SK-N-SH treated with all-trans-retinoic acid at 6 μM for 48 hours (cell line): ENCODE measurements around the gene PGC.

Experiments used
- BACH2 ChIP-seq: fragments of 250-450 bp; sonication (Bioruptor Pico); IDR thresholded peaks from 2 replicates; pipeline ENCODE4 v1.9.0; 2021; ENCODE audit warnings: mild to moderate bottlenecking, borderline replicate concordance
- CSRNP3 ChIP-seq: fragments of 250-450 bp; sonication (Bioruptor Pico); IDR thresholded peaks from 2 replicates; pipeline ENCODE4 v1.5.1; 2021; ENCODE audit warnings: mild to moderate bottlenecking, moderate library complexity
- GLIS3 ChIP-seq: fragments of 250-450 bp; sonication (Bioruptor Pico); IDR thresholded peaks from 2 replicates; pipeline ENCODE4 v1.5.0; 2020; ENCODE audit warnings: mild to moderate bottlenecking, moderate library complexity
- ISL1 ChIP-seq: fragments of 250-450 bp; sonication (Bioruptor Pico); IDR thresholded peaks from 2 replicates; pipeline ENCODE4 v2.1.2; 2022; ENCODE audit warnings: mild to moderate bottlenecking, moderate library complexity
- RARB ChIP-seq: fragments of 250-450 bp; sonication (Bioruptor Pico); IDR thresholded peaks from 2 replicates; pipeline ENCODE4 v1.8.0; 2021; ENCODE audit warnings: mild to moderate bottlenecking, moderate library complexity
- SNAI2 ChIP-seq: fragments of 250-450 bp; sonication (Bioruptor Pico); IDR thresholded peaks from 2 replicates; pipeline ENCODE4 v1.5.0; 2020; ENCODE audit warnings: mild to moderate bottlenecking, moderate library complexity
- TSHZ2 ChIP-seq: fragments of 250-450 bp; sonication (Bioruptor Pico); IDR thresholded peaks from 2 replicates; pipeline ENCODE4 v1.5.0; 2020; ENCODE audit warnings: mild to moderate bottlenecking, moderate library complexity
- ZC3H10 ChIP-seq: fragments of 250-450 bp; sonication (Bioruptor Pico); IDR thresholded peaks from 2 replicates; pipeline ENCODE4 v1.5.1; 2021; ENCODE audit warnings: mild to moderate bottlenecking, moderate library complexity
- ZFP3 ChIP-seq: fragments of 250-450 bp; sonication (Bioruptor Pico); IDR thresholded peaks from 2 replicates; pipeline ENCODE4 v1.5.0; 2020; ENCODE audit warnings: mild to moderate bottlenecking, moderate library complexity
- ZFP30 ChIP-seq: fragments of 450-650 bp; formaldehyde crosslinking; IDR thresholded peaks from 2 replicates; pipeline ENCODE4 v1.5.0; 2022; ENCODE audit warnings: mild to moderate bottlenecking, moderate library complexity
- ZNF565 ChIP-seq: fragments of 450-650 bp; formaldehyde crosslinking; conservative IDR thresholded peaks from 2 replicates; pipeline ENCODE4 v1.5.0; 2020; ENCODE audit warnings: low read depth, mild to moderate bottlenecking, moderate library complexity
- ZNF70 ChIP-seq: fragments of 450-650 bp; formaldehyde crosslinking; IDR thresholded peaks from 2 replicates; pipeline ENCODE4 v1.5.0; 2020; ENCODE audit warnings: mild to moderate bottlenecking, moderate library complexity
- ZNF8 ChIP-seq: fragments of 450-650 bp; formaldehyde crosslinking; IDR thresholded peaks from 2 replicates; pipeline ENCODE4 v1.5.0; 2020; ENCODE audit warnings: mild to moderate bottlenecking, moderate library complexity
- TF ChIP-seq, protein P1 (sequence below): fragments of 250-450 bp; sonication (Bioruptor Pico); IDR thresholded peaks from 2 replicates; pipeline ENCODE4 v1.8.0; 2020; ENCODE audit warnings: mild to moderate bottlenecking, moderate library complexity, borderline replicate concordance

DNA sequence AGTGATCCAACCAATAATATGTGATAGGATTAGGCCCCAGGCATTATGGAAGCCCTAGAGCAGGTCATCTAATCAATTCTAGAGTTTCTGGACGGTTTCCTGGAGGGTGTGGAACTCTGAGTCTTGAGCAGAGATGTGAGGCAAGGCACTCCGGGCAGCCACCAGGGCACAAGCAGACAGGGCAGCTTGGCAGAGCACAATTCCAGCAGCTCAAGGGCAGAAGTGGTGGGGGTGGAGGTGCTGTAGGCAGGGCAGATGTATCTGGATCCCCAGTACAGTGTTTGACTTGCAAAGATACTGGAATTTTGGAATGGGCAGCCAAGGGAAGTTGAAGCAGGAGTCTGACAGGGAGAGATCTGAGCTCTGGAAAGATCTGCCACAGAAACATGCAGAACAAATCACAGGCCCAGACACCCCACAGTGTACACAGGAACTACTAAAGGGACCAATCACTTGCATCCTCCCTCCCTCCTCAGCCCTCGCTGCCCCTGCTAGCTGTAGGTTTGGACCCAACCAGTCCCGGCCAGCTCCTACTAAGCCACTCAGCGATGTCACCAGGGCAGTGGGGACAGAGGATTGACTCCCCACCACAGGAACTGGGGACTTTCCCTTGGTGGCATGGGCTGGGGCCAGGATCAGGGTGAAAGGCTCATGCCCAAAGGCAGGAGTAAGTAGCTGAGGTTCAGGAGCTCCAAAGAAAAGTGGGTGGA lies 58.8 kb downstream of the PGC start:
- TF ChIP-seq ZC3H10, result no peak
- TF ChIP-seq ZFP3 (CRISPR knock-in tag), result no peak
- TF ChIP-seq BACH2 (CRISPR knock-in tag), result no peak
- no peak for TF ChIP-seq ZNF70 (CRISPR knock-in tag)
- TF ChIP-seq, protein P1, sequence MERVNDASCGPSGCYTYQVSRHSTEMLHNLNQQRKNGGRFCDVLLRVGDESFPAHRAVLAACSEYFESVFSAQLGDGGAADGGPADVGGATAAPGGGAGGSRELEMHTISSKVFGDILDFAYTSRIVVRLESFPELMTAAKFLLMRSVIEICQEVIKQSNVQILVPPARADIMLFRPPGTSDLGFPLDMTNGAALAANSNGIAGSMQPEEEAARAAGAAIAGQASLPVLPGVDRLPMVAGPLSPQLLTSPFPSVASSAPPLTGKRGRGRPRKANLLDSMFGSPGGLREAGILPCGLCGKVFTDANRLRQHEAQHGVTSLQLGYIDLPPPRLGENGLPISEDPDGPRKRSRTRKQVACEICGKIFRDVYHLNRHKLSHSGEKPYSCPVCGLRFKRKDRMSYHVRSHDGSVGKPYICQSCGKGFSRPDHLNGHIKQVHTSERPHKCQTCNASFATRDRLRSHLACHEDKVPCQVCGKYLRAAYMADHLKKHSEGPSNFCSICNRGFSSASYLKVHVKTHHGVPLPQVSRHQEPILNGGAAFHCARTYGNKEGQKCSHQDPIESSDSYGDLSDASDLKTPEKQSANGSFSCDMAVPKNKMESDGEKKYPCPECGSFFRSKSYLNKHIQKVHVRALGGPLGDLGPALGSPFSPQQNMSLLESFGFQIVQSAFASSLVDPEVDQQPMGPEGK (CRISPR knock-in tag), result no peak
- TF ChIP-seq ZNF8 (CRISPR knock-in tag), result no peak
- TF ChIP-seq ISL1 (CRISPR knock-in tag), result no peak
- TF ChIP-seq RARB (CRISPR knock-in tag), result no peak
- no peak for TF ChIP-seq ZNF565 (CRISPR knock-in tag)
- no peak for TF ChIP-seq SNAI2
- no peak for TF ChIP-seq CSRNP3
- TF ChIP-seq ZFP30 (CRISPR knock-in tag), result no peak
- TF ChIP-seq GLIS3 (CRISPR knock-in tag), result no peak
- no peak for TF ChIP-seq TSHZ2 (CRISPR knock-in tag)
